Activated CD4-positive, alpha-beta T cell treated with anti-CD3 and anti-CD28 coated beads, Interleukin-10, Interleukin-2, amounts not matched to agents 100 ng/mL and 50 ng/mL, durations not matched to agents 16 hours and 8 hours (primary cell): ENCODE measurements around the gene LIX1L.

Experiments
- DNase-seq: peaks from one replicate; pipeline ENCODE4 v3.0.0-alpha.2; 2020

The LIX1L gene

DNA sequence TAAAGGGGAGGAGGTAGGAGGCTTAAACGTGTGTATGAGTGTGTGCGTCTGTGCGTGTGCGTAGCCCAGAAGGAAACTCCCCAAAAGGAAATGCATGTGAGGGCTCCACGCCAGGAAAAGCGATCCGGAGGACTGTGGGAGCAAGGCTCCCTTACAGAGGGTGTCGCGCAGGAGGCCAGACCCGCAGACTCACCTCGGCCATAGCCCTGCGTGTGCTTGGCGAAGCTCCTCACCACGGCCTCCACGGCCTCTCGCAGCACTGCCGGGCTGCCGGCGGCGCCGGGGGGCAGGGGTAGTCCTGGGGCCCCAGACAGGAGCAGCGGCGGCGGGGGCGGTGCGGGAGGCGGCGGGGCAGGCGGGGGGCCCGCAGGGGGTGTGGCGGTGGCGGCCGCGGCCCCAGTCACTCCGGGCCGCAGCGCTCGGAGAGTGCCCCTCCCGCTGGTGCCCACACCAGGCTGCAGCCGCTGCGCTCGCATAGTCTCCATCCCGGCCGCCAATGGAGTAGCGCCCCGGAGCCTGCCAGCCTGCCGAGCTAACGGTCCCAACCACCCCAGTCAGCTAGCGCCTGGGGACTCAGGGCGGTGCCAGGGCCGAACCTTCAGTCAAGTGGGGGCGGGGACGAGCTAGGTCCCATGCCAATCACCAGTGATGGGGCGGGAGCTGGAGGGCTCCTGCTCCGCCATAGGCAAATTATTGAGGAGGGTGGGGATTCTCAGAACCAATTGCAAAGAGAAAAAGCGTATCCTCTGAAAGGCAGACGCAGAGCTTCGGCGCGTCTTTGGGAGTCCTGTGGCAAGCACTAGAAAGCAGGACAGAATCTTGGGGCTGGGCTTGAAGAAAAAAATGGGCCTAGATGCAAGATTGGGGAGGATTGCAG lies at the start of gene LIX1L:
Gene LIX1L (minus strand): TSS at position 575 of the 877 bp plus-strand sequence. CDS start 90 bp downstream, at position 485.
- peak; percentile 98 for DNase-seq

DNA sequence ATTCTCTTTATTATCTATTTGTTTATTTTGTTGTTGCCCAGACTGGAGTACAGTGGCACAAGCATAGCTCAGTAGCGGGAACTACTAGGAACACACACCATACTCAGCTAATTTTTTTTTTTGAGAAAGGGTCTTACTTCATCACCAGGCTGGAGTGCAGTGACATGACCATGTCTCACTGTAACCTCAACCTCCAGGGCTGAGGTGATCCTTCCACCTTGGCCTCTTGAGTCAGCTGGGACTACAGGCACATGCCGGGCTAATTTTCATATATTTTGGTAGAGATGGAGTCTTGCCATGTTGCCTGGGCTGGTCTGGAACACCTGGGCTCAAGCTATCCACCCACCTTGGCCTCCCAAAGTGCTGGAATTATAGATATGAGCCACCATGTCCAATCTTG lies 43.9 kb upstream of the LIX1L start:
- no peak for DNase-seq

DNA sequence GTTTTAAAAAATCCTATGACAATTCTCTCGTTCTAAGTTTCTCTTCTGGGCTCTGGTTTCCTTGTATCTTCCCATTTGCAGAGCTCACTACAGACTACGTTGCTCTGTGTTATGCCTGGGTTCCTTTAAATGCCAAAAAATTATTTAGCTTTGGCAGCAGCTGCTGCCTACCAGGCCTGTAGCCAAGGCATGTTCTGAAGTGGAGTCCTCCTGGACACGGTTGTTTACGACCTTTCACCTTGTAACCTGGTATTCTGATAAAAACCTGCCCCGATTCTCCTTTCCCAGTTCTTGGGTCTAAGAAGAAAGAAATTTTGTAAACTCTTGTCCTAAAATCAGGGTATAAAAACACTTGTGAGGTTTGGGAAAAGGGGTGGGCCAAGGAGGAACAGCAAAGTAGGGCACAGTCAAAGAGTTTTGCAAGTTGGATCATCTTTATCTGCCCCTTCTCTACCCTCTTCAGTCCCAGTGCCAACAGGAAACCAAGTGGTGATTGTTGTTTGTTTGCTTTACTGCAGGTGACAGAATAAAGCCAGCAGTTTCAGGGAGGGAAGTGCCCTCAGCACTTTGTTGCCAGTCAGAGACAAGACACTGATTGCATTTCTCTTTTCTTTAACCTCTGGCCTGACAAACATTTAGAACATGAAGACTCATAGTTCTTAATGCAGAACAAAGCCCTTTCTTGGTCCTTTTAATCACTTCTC lies 41.7 kb upstream of the LIX1L start:
- DNase-seq, result peak; percentile 45

DNA sequence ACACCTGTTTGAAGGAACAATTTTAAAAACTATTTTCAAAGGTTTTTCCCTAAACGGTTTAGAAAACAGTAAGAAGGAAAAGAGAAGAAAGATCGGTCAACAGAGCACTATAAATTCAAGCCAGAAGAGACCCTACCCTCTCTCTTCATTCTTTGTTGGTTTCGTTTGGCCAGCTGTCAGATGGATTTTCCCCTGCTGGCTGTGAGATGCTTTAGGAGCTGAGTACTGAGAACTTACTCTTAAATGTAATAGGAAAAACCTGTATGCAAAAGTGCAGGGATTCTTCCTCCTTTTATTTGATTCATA lies 39.9 kb upstream of the LIX1L start:
- DNase-seq, result no peak

DNA sequence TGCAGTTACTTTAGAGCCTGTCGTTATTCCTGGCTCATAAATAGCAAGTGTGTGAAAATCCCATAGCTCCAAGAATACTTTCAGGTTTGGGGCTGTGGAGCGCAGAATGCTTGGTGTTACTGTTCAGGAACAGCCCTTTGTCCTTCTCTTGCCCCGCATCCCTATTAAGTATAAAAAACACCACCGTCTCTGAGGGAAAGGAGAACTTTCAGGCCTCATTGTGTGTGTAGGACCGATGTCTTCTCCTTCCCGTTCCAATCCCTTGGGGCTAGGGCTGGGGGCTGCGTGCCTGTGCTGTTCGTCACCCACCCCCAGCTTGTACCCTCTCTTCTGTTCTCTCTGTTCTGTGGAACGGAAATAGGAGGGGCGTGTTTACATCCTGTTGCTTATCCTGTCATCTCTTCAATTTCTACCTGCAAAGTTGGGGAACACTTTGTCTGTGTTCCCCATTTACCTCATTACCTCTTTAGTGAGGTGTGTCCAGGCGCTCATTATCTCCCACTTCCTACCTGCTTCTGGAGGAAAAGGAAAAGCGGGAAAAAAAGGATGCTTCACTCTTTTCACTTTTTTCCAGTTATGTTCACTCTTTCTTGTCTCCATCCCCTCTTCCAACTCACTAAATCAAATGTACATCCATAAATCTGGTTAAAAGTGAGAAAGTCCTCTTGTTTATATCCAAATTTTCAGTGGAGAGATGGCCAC lies 39.4 kb upstream of the LIX1L start:
- peak; percentile 72 for DNase-seq

DNA sequence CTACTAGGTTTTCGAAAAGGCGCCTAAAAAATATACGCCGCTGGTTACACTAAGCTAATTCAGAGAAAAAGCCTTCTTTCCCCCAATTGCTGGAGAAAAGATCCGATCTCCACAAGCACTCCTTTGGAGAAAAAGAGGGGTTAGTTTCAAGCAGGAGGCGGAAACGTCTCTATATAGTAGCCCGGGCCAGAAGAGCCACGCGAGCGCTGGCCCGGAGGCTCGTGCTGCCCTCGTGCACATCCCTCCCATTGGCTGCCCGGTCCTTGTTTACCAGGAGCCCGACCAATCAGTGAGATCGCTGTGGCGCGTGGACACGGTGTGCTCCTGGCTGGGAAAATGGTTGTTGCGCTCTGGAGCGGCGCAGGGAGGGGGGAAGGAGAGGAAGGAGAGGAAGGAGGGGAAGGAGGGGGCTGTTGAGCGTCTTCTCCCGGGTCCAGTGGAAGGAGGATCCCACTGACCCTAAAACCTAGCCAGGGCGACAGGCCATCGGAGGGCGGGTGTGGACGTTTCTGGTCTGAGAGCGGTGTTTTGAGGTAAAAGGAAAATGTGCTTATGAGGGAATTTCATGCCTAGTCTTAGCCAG lies 38.7 kb upstream of the LIX1L start, which contains the start of gene TXNIP:
Gene TXNIP (minus strand): TSS at position 147 of the 583 bp plus-strand sequence. CDS start 313 bp downstream, outside the sequence.
- DNase-seq, result peak; percentile 98

DNA sequence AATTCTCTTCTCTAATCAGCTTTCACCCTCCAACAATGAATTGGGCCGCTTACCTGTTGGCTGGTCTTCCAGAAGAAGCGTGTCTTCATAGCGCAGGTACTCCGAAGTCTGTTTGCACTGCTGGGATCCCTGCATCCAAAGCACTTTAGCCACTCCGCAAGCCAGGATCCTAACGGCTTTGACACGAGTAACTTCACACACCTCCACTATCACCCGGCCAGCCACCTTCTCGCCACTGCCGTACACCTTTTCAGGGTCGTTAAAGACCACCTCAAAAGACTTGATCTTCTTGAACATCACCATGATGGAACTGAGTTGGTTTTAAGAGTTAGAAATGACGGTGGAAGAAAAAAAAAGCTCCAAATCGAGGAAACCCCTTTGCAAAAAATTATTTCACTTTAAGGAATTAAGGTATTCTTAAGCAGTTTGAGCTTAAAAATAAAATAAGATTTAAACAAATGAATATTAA lies 38.2 kb upstream of the LIX1L start:
- DNase-seq, result no peak

DNA sequence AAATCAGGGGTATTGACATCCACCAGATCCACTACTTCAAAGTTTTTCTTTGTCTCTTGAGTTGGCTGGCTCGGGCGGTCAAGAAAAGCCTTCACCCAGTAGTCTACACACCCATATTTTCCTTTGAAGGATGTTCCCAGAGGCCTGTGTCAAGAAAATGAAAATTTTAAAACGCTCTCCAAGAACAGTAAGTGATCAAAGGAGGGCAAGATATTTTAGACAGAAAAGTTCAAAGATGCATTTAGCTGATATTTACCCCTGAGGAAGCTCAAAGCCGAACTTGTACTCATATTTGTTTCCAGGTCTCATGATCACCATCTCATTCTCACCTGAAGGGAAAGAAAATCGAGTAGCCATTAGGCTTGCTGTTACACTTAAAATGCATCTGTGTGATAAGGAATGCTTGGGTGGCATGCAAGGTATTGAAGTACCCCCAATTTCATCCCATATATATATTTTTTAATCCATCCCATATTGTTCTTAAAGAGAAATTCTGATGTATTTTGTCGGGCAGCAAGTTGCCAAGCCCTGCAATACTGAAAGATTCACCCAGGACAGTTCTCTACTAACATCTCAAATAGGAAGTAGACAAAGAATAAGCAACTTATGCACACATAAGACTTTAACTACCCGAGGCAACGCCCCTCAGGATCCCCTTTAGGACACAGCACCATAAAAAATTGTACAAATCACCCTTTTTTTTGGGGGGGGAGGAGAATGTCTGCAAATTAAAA lies 37.5 kb upstream of the LIX1L start:
- no peak for DNase-seq

DNA sequence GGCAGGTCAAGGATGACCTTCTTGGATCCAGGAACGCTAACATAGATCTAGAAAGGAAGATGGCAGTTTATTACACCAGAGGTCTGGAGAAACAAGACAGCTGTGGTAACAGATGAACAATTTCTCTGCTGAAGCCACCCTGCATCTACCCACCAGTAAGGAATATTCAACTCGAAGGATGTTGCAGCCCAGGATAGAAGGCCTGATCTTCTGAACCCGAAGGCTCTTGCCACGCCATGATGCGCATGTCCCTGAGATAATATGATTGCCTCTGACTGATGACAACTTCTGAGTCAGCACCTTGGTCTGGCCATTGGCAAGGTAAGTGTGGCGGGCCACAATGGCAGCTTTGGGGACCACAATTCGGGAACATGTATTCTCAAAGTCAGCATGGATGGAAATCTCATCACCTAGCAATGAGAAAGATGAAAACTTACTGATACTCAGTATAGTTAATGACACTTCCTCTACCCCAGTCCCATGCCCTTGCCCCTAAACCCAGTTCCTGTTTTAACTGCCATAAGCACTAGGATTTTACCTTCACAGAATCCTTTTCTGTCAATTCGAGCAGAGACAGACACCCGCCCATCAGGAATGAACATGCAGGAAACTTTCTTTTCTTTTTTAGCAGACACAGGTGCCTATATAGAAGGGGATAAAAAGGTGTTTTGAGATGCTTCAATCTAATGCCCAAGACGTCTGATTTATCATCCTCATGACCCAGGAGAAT lies 36.7 kb upstream of the LIX1L start:
- DNase-seq, result peak; percentile 64

DNA sequence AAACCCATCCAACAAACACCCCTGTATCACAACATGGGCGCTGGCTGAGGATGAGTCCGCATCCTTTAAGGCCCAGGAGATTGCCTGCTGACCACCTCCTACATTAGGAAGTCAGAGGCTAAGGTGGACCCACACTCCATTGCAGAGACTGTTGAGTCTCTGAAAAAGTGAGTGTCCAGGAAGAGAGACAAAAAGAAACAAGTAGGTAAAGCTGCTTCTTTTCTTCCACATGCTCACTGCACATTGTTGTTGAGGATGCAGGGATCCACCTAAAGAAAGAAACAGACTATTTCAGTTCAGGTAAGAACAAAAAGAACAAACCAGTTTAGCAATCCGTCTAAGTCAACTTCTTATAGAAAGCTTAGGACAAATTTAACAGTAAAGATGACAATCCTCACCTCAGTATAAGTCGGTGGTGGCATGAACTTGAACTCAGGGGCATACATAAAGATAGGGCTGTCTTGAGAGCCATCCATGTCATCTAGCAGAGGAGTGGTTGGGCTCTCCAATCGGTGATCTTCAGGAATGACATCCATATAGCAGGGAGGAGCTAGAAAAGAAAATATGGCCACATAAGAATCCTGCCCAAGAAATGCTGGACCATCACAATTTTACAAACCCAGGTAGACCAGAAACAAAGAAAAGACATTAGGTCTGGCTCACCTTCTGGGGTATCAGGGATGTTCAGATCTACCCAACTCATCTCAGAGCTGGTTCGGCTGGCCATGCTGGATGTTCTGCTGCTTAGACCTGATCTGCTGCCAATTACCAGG lies 36.0 kb upstream of the LIX1L start:
- DNase-seq, result no peak

DNA sequence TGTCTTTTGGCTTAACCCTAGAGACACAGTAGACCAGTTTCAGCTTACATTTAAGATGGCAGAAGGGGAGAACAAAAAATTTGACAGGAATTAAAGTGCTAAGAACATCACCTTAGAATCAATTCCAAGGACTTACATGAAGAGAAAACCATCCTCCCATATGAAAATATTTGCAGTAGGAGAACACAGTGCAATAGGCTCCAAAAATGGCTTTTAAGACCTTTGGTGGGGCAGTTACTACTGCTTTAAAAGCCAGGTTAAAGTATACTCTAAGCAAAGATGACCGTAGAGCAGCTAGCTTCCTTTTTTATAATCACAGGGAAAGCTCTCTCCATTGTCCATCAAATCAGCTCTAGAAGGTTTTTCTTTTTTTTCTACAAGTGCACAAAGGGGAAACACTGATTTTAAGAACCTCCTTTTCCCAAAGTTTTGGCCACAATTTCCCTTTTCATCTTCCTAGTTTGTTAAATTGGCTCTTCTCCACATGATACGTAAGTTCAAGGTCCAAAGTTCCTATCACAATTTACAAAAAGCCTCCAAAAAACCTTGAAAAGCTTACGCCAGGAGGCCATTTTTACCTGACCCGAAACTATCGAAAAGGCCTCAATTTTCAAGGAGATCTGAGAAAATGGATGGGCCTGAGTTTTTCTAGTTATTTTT lies 35.3 kb upstream of the LIX1L start:
- DNase-seq, result no peak

DNA sequence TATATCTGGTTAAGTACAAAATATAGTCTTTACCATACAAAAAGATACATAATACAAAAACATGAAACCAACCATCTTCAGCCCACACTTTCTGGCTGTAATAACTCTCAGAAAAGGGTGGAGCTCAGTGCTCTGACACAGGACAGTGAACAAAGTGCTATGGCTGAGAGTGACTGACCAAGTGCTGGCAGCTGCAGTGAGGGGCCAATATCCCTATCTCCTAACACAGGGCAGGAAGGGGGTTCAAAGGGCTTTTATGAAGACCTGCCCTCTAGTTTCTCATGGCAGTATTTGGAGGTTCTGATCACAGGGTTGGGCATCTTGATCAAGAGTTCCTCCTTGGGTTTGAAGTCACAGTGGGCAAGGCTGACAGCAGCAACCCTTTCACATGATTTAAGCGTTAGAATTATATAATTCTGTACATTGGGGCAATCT lies 34.7 kb upstream of the LIX1L start:
- DNase-seq, result no peak

DNA sequence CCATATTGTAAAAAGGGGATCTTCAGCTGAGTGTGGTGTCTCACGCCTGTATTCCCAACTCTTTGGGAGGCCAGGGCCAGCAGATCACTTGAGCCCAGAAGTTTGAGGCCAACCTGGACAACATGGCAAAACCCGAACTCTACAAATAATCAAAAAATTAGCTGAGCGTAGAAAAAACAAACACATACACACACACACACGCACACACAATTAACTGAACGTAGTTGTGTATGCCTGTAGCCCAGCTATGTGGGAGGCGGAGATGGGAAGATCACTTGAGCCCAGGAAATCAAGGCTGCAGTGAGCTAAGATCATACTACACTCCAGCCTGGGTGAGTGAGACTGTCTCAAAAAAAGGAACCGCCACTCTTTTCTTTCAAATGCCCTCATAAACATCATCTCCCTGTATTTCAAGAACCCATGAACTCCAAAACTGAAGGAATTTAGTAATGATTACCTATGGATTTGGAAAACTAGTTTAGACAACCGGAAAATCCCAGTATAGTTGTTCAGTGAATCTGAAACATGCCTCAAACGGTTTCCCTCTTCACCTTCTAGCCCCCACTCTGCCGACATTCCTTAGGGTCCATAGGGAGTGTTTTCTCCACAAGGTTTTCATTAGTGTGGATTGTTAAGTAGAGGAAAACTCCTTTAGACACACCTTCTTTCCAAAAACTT lies 34.1 kb upstream of the LIX1L start:
- DNase-seq, result no peak

DNA sequence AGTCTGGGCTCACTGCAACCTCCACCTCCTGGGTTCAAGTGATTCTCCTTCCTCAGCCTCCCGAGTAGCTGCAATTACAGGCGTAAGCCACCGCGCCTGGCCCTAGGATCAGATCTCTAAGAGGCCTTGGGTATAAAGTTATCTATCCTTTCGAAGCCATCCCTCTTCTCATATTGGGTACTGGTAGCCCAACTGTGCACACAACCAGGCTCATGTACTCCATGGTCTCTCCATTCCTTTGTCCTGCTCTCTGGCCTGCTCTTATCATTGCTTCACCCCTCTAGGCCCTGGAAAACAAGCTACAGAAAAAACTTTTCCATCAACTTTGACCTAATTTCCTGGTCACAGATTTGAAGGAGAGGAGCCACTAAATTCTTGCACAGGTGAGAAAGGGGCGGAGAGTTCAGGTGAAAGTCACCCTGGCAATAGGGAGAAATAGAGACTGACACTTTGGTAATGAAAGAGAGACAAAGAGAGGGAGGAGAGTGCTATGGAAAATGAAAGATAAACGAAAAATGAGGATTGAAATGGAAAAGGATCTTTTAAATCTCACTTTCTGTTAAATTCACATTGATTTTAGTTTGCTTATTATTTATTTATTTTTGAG lies 32.5 kb upstream of the LIX1L start:
- DNase-seq, result no peak

DNA sequence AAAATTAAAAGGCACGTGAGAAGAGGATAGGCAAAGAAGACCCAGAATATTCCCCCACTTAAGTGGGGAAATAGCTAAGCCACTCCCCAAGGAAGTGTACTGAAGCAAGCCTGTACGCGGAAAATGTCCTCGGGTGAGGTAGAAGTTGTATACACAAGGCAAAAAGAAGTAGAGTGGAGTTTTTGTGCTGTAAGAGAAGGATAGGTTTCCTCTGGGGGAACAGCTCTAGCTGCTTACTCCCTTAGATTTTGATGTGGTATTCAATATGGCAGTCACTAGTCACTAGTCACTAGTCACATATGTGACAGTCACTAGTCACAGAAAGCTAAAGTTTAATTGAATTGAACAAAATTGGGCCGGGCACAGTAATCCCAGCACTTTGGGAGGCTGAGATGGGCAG lies 31.0 kb upstream of the LIX1L start:
- no peak for DNase-seq

DNA sequence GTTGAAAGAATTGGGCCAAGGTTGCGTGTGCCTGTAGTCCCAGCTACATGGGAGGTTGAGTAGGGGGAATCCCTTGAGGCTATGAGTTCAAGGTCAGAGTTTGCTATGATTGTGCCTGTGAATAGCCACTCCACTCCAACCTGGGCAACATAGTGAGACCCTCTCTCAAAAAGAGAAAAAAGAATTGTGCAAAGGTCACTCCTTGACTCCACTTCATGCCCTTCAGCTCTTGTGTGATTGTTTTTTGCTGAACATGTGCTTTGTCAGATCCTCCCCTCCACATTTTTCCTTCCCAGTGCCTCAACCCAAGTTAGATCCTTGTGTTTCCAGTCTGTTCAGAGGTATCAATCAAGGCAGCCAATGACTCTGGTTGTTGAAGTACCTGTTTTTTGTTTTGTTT lies 30.1 kb upstream of the LIX1L start:
- no peak for DNase-seq

DNA sequence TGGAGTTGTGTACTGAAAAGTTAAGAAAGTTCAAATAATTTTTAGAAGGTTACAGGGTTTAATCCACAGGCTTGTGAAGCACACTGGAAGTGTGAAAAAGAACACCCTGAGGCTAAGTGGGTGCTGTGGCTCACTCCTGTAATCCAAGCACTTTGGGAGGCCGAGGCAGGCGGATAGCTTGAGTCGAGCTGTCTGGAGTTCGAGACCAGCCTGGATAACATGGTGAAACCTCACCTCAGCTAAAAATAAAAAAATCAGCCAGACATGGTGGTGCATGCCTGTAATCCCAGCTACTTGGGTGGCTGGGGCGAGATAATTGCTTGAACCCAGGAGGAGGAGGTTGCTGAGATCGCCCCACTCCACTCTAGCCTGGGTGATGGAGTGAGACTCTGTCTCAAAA lies 28.7 kb upstream of the LIX1L start:
- DNase-seq, result no peak

DNA sequence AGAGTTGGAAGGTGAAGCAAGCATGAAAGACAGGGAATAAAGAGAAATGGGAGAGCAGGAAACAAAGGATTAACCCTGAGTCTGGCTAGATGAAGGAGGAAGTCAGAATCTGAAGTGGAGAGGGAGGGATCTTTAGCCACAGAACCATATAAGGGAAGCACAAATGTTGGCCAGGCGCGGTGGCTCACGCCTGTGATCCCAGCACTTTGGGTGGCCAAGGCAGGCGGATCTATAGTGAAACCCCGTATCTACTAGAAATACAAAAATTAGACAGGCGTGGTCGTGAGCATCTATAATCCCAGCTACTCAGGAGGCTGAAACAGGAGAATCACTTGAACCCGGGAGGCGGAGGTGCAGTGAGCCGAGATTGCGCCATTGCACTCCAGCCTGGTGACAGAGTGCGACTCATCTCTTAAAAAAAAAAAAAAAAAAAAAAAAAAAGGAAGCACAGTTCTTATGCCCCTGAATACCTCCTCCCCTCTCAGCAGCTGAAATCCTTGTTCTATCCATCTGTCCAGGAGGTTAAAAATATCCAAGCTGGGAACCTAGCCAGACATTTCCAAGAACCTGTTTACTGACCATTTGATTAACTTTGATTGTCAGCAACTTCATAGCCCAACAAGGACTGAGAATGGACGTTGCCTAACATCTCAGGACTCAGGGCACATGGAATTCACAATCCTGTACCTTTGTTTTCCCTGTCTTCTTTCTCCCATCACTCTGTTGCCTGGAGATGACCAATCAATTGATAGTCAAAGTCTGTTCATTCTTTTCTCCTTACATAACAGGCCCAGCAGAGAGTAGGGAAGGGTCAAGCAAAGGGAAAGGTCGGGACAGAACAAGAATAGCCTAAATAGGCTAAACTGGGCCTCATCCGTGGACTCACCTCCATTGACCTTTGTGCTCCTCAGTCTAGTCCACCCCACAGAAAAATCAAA lies 28.0 kb upstream of the LIX1L start:
- no peak for DNase-seq
